ENCODE measurements around the gene NADK2. TPM values are rescaled to one million over a fixed set of nuclear protein-coding genes. Genes with fewer than 3 reads are reported as not detected.
"Not testable (repeated sequence)": the region's sequence is repeated elsewhere in the genome, so short reads cannot be mapped to it uniquely, and the experiment has no call there.

NADK2 gene
- 39.4 TPM for total RNA-seq
- long read RNA-seq, partial matches to known transcripts: 1 of 17 reads
- long read RNA-seq, other reads (novel, unspliced or antisense): 12 of 17 reads

DNA sequence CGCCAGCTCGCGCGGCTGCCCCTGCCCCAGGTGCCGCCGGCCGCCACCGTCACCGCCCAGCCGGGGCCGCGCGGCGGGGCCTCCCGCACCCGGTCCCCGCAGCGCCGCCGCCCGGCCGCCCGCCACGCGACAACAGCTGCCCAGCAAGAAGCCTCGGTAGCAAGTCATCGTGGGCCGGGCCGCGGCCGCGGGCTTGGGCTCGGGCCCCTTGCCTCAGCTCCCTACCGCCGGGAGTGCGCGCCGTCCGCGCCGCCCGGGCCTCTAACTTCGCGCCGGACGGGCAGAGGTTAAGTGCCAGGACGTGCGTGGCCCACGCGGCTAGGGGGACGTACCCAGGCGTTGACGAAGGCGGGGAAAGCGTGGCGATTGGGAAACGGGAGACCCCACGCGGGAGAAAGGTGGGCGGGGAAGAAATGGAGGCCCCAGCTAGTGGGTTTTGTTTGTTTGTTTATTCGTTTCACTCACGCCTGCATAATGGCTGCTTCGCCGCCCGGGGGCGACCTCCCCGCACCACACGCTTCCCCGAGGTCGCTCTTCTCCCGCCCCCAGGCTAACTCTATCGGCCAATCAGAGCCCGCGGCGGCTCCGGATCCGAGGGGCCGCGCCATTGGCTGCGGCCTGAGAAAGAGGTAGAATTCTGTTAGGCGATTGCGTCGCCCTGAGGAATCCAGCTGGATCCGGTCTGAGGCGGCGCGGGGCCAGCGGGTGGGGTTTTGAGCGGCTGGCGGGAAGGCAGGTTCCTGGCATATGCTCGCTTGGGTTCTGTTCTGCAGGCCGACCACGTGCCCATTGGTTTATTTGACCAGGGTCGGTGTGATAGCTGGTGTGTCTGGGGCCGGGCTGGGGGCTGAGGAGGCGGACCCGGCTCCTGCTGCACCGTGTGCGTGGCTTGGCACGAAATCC lies at the start of gene NADK2:
TSS of gene NADK2 (minus strand) at position 295 of the 903 bp plus-strand sequence. CDS start at position 168, 127 bp downstream.
- DNase-seq (ENCODE audit: missing footprints) (peak; percentile 97), ATAC-seq (peak; percentile 95)
- intact Hi-C loops (cut with DNase I): loop anchor here (5.0 to 10.0 kb wide), 2 partner anchors 63 to 90 kb away; partner anchors contain the start of genes LMBRD2, RANBP3L and SKP2

- intact Hi-C loops (cut with DNase I): no loop called here
- ATAC-seq: no peak
- DNase-seq (ENCODE audit: missing footprints): no peak
Observed at GRCh38 chr5:36285837-36286615, 44.3 kb upstream of the NADK2 start.

- DNase-seq (ENCODE audit: missing footprints); ATAC-seq; intact Hi-C loops (cut with DNase I): not testable (repeated sequence)
Observed at GRCh38 chr5:36283775-36284174, 42.0 kb upstream of the NADK2 start.

DNA sequence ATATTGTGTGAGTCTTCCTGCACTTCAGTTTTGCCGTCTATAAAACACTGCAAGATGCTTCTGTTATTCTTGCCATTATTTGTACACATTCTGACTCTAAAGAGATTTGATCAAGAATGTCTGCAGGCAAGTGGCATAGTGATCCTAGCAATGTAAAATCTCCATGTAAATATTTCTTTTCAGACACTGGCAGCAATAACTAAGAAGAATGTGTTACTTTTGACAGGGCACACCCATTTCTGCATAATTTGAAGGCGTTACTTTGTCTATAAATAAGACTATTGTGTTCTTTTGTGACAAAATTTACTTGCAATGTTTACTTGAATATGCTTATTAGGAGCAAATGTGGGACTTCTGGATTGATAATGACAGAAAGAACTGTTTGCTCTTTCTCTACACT lies 39.9 kb upstream of the NADK2 start:
- DNase-seq (ENCODE audit: missing footprints) (no peak), ATAC-seq (no peak)
- intact Hi-C loops (cut with DNase I): no loop called here

DNA sequence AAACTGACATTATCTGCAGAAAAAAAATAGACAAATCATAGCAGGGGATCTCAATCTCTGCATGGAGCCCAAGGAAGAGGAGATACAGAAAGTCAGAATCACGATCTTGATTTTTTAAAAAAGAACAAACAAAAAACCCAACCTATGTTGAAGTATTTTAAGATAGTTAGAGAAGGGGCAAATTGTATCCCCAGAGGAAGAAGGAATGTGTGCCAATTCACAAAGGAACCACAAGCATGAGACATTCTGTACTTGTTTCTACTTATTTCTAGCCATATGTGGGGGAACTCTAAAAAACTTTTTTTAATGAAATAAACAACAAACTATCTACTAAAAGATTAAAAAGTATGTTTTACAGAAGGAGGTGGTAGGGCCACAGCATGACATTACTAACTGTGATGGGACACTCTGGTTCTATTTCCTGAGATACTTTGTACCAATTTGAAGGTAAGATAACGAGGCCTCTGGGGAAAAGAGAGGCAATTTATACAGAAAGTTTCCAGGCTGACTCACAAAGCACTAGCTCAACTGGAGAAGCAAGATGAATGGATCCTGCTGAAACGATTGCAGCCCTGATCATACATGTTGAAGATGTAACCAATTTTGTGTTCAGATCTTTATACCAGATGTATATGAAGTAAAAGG lies 37.5 kb upstream of the NADK2 start:
- intact Hi-C loops (cut with DNase I): no loop called here
- no peak for ATAC-seq
- DNase-seq (ENCODE audit: missing footprints): no peak

DNA sequence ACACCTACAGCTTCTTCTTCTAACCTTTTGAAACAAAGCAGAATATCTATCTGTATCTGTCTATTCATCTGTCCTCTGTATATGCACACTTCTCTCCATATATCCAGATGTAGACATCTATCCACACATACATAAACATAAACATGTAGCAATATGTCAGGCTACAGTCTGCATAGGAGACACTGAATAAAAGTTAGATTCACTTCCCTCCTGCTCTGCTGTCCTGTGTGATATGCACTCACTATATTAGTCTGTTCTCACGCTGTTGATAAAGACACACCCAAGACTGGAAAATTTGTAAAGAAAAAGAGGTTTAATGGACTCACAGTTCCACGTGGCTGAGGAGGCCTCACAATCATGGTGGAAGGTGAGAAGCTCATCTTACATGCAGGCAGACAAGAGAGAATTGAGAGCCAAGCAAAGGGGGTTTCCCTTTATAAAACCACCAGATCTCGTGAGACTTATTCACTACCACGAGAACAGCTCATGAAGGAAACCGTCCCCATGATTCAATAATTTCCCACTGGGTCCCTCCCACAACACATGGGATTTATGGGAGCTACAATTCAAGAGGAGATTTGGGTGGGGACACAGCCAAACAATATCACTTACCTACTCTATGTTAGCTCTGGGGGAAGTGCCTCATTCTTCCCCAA lies 35.9 kb upstream of the NADK2 start:
- intact Hi-C loops (cut with DNase I): no loop called here

DNA sequence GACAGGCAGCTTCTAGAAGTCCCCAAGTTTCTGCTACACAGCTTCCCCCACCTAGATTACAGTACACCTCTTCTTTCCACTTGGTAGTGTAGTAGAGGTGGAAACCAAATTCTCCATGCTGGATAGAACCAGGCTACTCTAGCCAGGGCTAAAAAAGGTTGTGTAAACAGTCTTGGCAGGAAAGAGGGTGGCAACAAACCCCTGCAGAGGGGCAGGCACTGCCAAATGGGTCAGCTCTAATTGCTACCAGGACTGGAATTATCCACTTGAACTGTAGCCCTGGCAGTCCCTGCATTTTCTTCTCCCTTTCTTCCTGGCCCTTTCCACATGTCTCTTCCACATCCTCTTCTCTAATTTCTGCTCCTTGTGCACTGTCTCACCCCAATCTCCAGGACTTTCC lies 35.1 kb upstream of the NADK2 start:
- intact Hi-C loops (cut with DNase I): no loop called here
- ATAC-seq (peak; percentile 88), DNase-seq (ENCODE audit: missing footprints) (no peak)

More for the DNA sequence above, 35.9 kb upstream of the NADK2 start:
- DNase-seq (ENCODE audit: missing footprints) (no peak), ATAC-seq (no peak)

DNA sequence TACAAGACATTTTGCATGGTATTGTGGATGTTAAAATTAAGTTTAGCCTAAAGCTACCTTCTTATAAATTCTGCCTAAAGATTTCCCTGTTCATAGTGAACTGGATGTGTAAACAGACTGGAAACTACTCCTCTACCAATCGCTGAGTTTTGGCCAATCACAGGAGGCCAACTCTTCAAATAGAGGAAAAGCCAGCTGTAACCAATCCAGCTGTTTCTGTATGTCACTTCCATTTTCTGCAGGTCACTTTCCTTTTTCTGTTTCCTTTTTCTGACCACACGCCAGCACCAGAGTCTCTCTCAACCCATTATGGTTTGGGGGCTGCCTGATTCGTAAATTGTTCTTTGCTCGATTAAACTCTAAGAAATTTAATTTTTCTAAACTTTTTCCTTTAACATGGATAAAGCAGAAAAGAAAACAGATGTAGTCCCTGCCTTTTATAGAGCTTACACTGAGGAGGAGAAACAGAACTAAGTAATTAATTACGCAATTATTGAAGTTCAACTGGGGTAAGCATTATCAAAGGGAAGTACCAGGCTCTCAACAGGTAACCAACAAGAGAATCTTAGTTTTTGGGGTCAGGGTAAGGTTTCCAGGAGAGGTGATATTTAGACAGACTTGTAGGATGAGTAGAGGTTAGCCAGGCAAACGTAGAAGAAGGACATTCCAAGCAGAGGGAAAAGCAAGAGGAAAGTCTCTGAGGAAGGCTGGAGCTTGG lies 32.2 kb upstream of the NADK2 start:
- DNase-seq (ENCODE audit: missing footprints) (no peak), ATAC-seq (peak; percentile 16)
- intact Hi-C loops (cut with DNase I): no loop called here

GRCh38 chr5:36272136-36272690 lies 30.5 kb upstream of the NADK2 start:
- DNase-seq (ENCODE audit: missing footprints) (no peak), ATAC-seq (no peak)

DNA sequence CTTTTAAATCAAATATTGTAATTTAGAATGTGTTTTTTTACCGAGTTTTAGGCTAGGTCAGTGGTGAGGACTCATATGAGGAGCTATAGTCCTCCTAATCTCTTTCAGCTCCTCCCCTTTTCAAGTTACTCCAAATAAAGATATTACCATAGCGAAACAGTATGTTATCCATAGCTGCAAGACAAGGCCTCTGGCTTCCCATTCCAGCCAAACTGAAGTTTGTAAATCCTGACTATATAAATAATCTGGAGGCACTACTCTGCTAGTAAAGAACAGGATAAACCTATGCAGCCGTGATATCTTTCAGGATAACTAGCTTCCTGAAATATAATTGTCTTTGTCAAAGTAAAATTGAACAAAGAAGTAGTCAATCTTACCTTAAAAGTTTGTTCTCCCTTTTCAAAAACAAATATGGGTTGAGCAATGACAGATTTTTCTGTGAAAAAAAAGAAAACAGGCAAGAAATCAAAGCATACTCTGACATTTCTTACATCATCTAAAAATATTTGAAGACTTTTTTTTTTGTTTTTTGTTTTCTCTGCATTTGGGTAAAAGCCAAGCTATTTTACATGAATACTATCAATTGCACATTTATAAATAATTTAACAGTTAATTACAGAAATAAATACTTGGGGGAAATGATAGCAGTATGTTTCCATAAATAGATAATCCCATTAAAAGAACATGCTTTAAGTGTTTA lies 29.3 kb upstream of the NADK2 start:
- intact Hi-C loops (cut with DNase I): no loop called here

More at GRCh38 chr5:36272136-36272690, 30.5 kb upstream of the NADK2 start:
- intact Hi-C loops (cut with DNase I): no loop called here

DNA sequence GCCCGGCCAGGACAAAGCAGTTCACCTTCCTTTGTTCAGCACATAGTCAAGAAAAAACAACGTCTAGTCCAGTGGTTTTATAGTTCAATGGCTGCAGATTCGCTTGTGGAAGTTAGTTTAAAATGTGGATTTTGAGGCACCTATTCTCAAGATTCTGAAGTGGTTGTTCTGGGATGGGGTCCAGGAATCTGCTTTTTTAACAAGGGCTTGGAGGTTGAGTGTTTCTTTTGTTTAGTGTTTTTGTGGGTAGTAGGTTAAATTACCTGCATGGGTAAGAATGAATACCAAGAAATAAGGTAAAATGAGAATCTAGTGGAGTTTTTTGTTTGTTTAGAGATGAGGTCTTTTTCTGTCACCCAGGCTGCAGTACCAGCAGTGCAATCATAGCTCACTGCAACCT lies 28.4 kb upstream of the NADK2 start:
- DNase-seq (ENCODE audit: missing footprints): no peak
- ATAC-seq: no peak
- intact Hi-C loops (cut with DNase I): no loop called here

More for the DNA sequence above, 29.3 kb upstream of the NADK2 start:
- no peak for DNase-seq (ENCODE audit: missing footprints)
- no peak for ATAC-seq

DNA sequence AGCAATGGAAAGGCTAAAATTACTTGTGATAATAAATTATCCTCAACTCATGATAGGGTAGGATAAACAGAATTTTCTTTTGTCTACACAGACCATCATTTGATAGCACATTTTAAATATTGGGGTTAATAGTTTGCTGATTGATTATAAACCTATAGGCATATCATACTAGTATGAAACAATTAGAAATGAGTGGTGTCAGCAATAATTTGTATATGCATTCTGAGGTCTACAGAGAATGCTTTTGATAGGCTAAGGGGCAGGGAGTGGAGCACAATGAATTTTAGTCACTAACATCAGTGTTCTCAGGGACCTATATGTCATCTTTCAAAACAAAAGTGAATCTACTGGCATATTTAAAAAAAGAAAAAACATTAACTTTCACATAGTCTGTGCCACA lies 27.8 kb upstream of the NADK2 start:
- intact Hi-C loops (cut with DNase I): loop anchor here (10.0 kb wide), 1 partner anchor 425 kb away; no protein-coding TSS in a partner anchor
- DNase-seq (ENCODE audit: missing footprints) (no peak), ATAC-seq (no peak)

- no peak for ATAC-seq
- no peak for DNase-seq (ENCODE audit: missing footprints)
- intact Hi-C loops (cut with DNase I): loop anchor here (10.0 kb wide), 1 partner anchor 427 kb away; no protein-coding TSS in a partner anchor
Observed at GRCh38 chr5:36267905-36268304, 26.2 kb upstream of the NADK2 start.

GRCh38 chr5:36264202-36264760 lies 22.6 kb upstream of the NADK2 start:
- ATAC-seq: no peak

GRCh38 chr5:36261186-36261585 lies 19.5 kb upstream of the NADK2 start:
- DNase-seq (ENCODE audit: missing footprints) (no peak), ATAC-seq (no peak)
- intact Hi-C loops (cut with DNase I): loop anchor here (10.0 kb wide), 1 partner anchor 434 kb away; no protein-coding TSS in a partner anchor

More at GRCh38 chr5:36264202-36264760, 22.6 kb upstream of the NADK2 start:
- no peak for DNase-seq (ENCODE audit: missing footprints)
- intact Hi-C loops (cut with DNase I): loop anchor here (2.0 to 10.0 kb wide), 3 partner anchors 41 to 431 kb away; no protein-coding TSS in a partner anchor

GRCh38 chr5:36253575-36253974 lies 11.8 kb upstream of the NADK2 start:
- no peak for ATAC-seq
- intact Hi-C loops (cut with DNase I): no loop called here

More at GRCh38 chr5:36253575-36253974, 11.8 kb upstream of the NADK2 start:
- DNase-seq (ENCODE audit: missing footprints): no peak

All from Right ventricle myocardium inferior (tissue), 1 donor.